Fibroblast of the aortic adventitia (primary cell): ENCODE measurements around the gene OS9. TPM values are rescaled to one million over a fixed set of nuclear protein-coding genes. Genes with fewer than 3 reads are reported as not detected.

Source experiments
- DNase-seq: peaks from one replicate; pipeline ENCODE4 v3.0.0-alpha.2; 2010; ENCODE audit warnings: low read depth
- H3K4me3 ChIP-seq: 2 replicates; pipeline ENCODE4 v1.5.1; 2011; ENCODE audit warnings: low read depth, mild to moderate bottlenecking, control low read depth, low read length, moderate library complexity
- total RNA-seq: library from RNA; depleted of rRNA; stranded (reverse); fragments of >200 nt; gene quantifications from 2 replicates; pipeline ENCODE4 v1.2.3, GENCODE V29; 2012; ENCODE audit warnings: low replicate concordance
- TF ChIP-seq, protein P1 (sequence below): IDR thresholded peaks from 2 replicates; pipeline ENCODE4 v1.5.1; 2011; ENCODE audit warnings: mild to moderate bottlenecking, low read length, control low read depth, inconsistent platforms; ENCODE audit not compliant: insufficient read depth

The OS9 gene
- total RNA-seq, 1 donor, result 229 TPM

DNA sequence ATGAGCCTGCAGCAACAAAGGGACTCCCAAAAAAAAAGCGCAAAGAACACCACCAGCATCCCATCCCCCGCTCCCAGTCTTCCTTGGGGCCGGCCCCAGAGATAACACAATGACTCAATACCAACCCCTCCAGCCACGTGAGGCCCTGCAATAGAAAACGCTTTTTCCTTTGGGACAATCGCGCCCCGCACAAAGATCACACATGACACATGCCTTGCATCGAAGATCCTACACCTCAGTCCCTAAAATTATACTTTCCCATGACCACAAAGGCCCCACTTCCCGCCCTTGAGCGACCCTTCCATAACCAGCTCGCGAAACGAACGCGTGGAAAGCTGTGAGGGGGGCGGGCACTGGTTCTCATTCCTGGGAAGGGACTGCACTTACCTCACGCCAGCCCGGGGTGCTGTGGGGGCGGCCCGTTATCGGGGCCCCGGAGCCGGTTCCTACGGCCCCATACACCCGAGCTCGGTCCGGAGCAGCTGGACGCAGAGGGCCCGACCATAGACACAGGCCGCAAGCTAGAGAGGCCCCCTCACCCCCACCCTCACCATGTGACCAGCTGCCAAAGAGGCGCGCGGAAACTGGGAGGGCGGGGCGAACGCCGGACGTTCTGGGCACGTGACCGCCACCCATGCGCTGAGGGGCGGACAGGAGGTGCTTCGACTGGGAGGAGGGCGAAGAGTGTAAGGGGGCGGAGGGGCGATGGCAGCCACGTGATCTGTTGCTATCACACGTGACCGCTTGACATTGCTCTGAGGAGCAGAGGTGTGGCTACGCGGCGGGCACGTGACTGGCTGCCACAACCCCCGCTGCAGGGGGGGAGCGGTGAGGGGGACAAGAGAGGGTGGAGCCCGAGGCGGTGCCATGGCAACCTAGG is 58.1 kb downstream of the OS9 start, which contains the start of gene CDK4:
Gene CDK4 (minus strand): TSS at position 523 of the 880 bp plus-strand sequence. CDS start 593 bp downstream, outside the sequence.
- peak within 1 kb of the TSS; percentile 93 for H3K4me3 ChIP-seq
- peak; percentile 99 for DNase-seq
- TF ChIP-seq, protein P1, sequence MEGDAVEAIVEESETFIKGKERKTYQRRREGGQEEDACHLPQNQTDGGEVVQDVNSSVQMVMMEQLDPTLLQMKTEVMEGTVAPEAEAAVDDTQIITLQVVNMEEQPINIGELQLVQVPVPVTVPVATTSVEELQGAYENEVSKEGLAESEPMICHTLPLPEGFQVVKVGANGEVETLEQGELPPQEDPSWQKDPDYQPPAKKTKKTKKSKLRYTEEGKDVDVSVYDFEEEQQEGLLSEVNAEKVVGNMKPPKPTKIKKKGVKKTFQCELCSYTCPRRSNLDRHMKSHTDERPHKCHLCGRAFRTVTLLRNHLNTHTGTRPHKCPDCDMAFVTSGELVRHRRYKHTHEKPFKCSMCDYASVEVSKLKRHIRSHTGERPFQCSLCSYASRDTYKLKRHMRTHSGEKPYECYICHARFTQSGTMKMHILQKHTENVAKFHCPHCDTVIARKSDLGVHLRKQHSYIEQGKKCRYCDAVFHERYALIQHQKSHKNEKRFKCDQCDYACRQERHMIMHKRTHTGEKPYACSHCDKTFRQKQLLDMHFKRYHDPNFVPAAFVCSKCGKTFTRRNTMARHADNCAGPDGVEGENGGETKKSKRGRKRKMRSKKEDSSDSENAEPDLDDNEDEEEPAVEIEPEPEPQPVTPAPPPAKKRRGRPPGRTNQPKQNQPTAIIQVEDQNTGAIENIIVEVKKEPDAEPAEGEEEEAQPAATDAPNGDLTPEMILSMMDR, result no peak

DNA sequence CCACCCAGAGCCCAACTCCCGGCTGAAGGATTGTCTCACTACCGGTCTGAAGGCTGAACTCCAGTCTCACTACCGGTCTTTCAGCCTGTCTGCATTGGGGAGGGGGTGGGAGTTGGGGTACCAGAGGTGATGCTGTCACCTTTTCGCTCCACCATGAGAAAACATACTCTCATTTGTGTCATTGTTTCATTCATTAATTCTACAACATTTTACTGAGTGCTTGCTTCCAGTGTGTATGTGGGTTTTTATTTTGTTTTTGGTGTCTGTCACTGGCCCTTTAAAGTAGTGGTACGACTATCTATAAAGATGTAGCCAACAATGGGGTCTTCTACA is 58.7 kb downstream of the OS9 start:
- peak overlapping the region; percentile 48 for H3K4me3 ChIP-seq
- no peak for DNase-seq
- TF ChIP-seq, protein P1, result no peak

GRCh38 chr12:57753756-57754337 is 59.9 kb downstream of the OS9 start:
- TF ChIP-seq, protein P1, result no peak
- DNase-seq, result no peak
- no peak overlapping the region for H3K4me3 ChIP-seq

DNA sequence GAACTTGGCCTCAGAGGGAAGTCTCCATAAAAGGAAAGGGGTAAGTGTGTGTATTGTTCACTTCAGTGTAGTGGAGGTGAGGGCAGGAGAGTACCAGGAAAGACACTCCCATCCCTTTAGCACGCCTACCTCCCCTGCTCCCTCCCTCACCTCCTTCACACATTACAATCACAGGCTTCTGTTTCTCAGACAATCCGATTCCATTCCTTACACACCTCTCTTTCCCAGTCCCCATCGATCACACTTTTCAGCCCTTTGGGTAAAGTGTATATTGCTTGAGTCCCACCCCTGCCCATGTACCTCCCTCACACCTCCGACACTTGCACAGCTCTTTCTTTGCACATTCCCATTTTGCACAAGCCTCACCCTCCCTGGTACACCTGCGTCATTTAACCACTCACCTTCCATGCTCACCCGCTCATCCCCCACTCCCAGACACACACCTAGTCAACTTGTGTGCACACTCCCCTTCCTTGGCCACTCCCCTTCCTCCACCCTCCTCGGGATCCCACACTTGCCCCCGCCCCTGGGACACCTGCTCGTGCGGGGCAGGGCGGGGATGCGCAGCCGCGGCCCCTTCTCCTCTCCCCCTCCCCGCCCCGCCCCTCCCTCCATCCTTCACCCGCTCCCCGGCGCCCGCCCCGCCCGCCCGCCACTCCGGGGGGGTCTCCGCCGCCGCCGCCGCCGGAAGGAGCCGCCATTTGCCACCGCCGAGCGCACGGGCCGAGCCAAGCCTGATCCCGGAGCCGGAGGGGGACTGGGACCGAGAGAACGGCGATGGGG is 60.7 kb downstream of the OS9 start, which contains the start of gene MARCHF9:
Gene MARCHF9 (plus strand): TSS at position 693 of the 783 bp plus-strand sequence. CDS start 426 bp downstream, outside the sequence.
- no peak for DNase-seq
- TF ChIP-seq, protein P1, result no peak

DNA sequence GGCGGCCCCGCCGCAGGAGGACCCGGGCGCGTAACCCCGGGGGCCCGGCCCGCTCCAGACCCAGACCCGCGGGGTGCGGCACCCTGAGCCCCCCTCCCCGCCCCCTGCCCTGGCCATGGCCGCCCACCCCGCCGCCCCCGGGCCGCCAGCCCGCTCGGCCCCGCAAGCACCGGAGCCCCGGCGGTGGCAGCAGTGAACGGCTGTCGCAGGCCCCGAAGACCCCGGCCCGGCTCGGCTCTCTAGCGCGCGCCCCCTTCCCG is 61.2 kb downstream of the OS9 start:
- peak overlapping the region; percentile 65 for H3K4me3 ChIP-seq
- TF ChIP-seq, protein P1, result no peak
- DNase-seq, result no peak

More for the DNA sequence above, 60.7 kb downstream of the OS9 start, which contains the start of gene MARCHF9:
- peak within 1 kb of the TSS; percentile 65 for H3K4me3 ChIP-seq

DNA sequence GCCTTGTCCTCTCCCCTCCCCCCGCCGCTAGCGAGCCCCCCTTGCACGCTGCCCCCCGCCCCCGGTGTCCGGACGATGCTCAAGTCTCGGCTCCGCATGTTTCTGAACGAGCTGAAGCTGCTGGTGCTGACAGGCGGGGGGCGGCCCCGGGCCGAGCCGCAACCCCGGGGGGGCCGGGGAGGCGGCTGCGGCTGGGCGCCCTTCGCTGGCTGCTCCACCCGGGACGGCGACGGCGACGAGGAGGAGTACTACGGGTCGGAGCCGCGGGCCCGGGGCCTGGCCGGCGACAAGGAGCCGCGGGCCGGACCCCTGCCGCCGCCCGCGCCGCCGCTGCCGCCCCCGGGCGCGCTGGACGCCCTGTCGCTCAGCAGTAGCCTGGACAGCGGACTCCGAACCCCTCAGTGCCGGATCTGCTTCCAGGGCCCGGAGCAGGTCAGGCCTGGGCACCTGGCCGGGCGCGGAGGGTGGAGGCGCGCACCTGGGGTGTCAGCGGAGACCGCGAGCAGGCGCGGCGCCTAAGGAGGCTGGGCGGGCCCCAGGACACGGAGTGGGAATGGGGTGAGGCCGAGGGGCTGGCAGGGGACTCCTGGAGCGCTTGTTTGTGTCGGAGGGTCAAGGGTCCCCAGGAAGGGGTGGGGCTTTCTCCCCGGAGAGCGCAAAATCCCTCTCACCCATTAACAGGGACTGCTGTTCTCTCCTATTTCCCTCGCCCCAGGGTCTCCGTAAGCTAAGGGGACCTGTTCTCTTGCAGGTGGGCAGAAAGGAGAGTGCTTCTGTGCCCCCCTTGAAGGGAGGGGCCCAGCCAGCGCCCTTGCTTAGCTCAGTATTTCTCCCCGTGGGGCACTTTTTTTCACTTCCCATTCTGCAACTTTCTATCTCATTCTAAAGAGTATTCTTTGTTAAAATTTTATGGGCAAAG is 61.8 kb downstream of the OS9 start:
- no peak for DNase-seq
- TF ChIP-seq, protein P1, result no peak
- peak overlapping the region; percentile 65 for H3K4me3 ChIP-seq
